Keratinocyte (primary cell): ENCODE data around the gene GREM2. TPM values are rescaled to one million over a fixed set of nuclear protein-coding genes. Genes with fewer than 3 reads are reported as not detected.

Experiments
- DNase-seq: peaks from one replicate; pipeline ENCODE4 v3.0.0-alpha.2; 2011; ENCODE audit warnings: low read depth, missing footprints, low spot score
- FAIRE-seq: peaks from 2 replicates; lab custom pipeline; 2011; peaks lifted over from hg19 to GRCh38; lab: Jason Lieb, UNC
- H2AFZ ChIP-seq: 2 replicates; pipeline ENCODE4 v1.6.0; 2012; ENCODE audit warnings: low read length, control low read depth, inconsistent platforms; ENCODE audit not compliant: control insufficient read depth
- H3K27ac ChIP-seq: 2 replicates; pipeline ENCODE4 v1.5.1; 2011; ENCODE audit warnings: low read length; ENCODE audit not compliant: control insufficient read depth, insufficient read depth
- H3K27me3 ChIP-seq: 3 replicates; pipeline ENCODE4 v1.6.0; 2011; ENCODE audit warnings: low read length; ENCODE audit not compliant: control insufficient read depth, insufficient read depth; ENCODE audit errors: extremely low read depth
- H3K36me3 ChIP-seq, 2 experiments: 2 replicates in 1 of 2; 3 replicates in 1 of 2; pipeline ENCODE4 v1.5.1; 2011; ENCODE audit warnings: low read length in 2 of 2, mild to moderate bottlenecking in 1 of 2; ENCODE audit not compliant: control insufficient read depth in 2 of 2, insufficient read depth in 2 of 2; ENCODE audit errors: extremely low read depth in 1 of 2
- H3K4me1 ChIP-seq: 3 replicates; pipeline ENCODE4 v1.5.1; 2011; ENCODE audit warnings: low read length; ENCODE audit not compliant: control insufficient read depth, insufficient read depth; ENCODE audit errors: extremely low read depth
- H3K4me2 ChIP-seq: 3 replicates; pipeline ENCODE4 v1.6.0; 2011; ENCODE audit warnings: low read depth, low read length; ENCODE audit not compliant: control insufficient read depth, insufficient read depth; ENCODE audit errors: extremely low read depth
- H3K4me3 ChIP-seq, 3 experiments: fragments of 200-600 bp in 1 of 3; sonication (generic) in 1 of 3; 2 replicates in 2 of 3; 3 replicates in 1 of 3; pipeline ENCODE4 v1.5.1; 2011 to 2016; ENCODE audit warnings: low read length in 3 of 3, mild to moderate bottlenecking in 3 of 3, control low read depth in 2 of 3, inconsistent platforms in 1 of 3, low read depth in 1 of 3, mixed read lengths in 1 of 3, mixed run types in 1 of 3, moderate library complexity in 1 of 3; ENCODE audit not compliant: control insufficient read depth in 2 of 3, insufficient read depth in 2 of 3; ENCODE audit errors: extremely low read depth in 1 of 3
- H3K79me2 ChIP-seq: 2 replicates; pipeline ENCODE4 v1.6.0; 2012; ENCODE audit warnings: low read length; ENCODE audit not compliant: control insufficient read depth, insufficient read depth
- H3K9ac ChIP-seq: 3 replicates; pipeline ENCODE4 v1.6.0; 2011; ENCODE audit warnings: low read length; ENCODE audit not compliant: control insufficient read depth, insufficient read depth; ENCODE audit errors: extremely low read depth
- H3K9me1 ChIP-seq: 3 replicates; pipeline ENCODE4 v1.6.0; 2011; ENCODE audit warnings: low read length; ENCODE audit not compliant: control insufficient read depth, insufficient read depth; ENCODE audit errors: extremely low read depth
- H3K9me3 ChIP-seq: 2 replicates; pipeline ENCODE4 v1.5.1; 2012; ENCODE audit warnings: low read depth, low read length; ENCODE audit not compliant: control insufficient read depth
- H4K20me1 ChIP-seq: 3 replicates; pipeline ENCODE4 v1.6.0; 2011; ENCODE audit warnings: low read length; ENCODE audit not compliant: control insufficient read depth, insufficient read depth; ENCODE audit errors: extremely low read depth
- CTCF ChIP-seq, 3 experiments: IDR thresholded peaks in 1 of 3; conservative IDR thresholded peaks in 1 of 3; optimal IDR thresholded peaks in 1 of 3; 2 replicates in 2 of 3; 3 replicates in 1 of 3; pipeline versions ENCODE3 to v1.5.1; 2011; ENCODE audit warnings: low read length in 3 of 3, mild to moderate bottlenecking in 3 of 3, moderate library complexity in 2 of 3, control low read depth in 1 of 3, inconsistent platforms in 1 of 3; ENCODE audit not compliant: insufficient read depth in 2 of 3; ENCODE audit errors: extremely low read depth in 1 of 3
- EZH2 ChIP-seq: IDR thresholded peaks from one replicate; pipeline ENCODE4 v1.6.1; 2012; ENCODE audit warnings: inconsistent platforms, mild to moderate bottlenecking, low read length, moderate library complexity
- dilution Hi-C: fragments of 300-500 bp; cut with MboI; formaldehyde crosslinking; loops from one replicate; pipeline ENCODE4 v1.7.0; 2020; ENCODE audit warnings: low sequenced_read_pairs; ENCODE audit not compliant: extremely low pct_ligation_motif_present
- polyA plus RNA-seq, 5 experiments: library from polyadenylated mRNA; depleted of rRNA in 3 of 5; stranded (reverse) in 3 of 5; stranded (forward) in 1 of 5; unstranded in 1 of 5; fragments of >200 nt; gene quantifications; 1 replicate in 1 of 5; 2 replicates in 3 of 5; 3 replicates in 1 of 5; pipeline versions ENCODE4 v1.2.1 to v1.2.3, GENCODE V29; 2011 to 2012; ENCODE audit warnings: missing spikeins in 2 of 5, low read depth in 1 of 5, low replicate concordance in 1 of 5
- small RNA-seq, 3 experiments: library from RNA; depleted of rRNA; stranded (forward); fragments of <200 nt; gene quantifications; one replicate each; pipeline ENCODE3, GENCODE V24; 2012; ENCODE audit warnings: low read depth in 3 of 3, low replicate concordance in 1 of 3; ENCODE audit not compliant: insufficient read length in 3 of 3

The GREM2 gene
- polyA plus RNA-seq, 1 donor (not counting 4 experiments of a cell fraction or from before 2014, with no cell fraction given): not detected

- TF ChIP-seq EZH2 (no peak), CTCF (optimal IDR thresholded peaks at IDR 0.05 in 1 of 3, IDR thresholded peaks at IDR 0.05 in 1 of 3, conservative IDR thresholded peaks at IDR 0.05 in 1 of 3; ENCODE audit: extremely low read depth in 1 of 3, insufficient read depth in 2 of 3, low read length in 3 of 3) (no peak)
- DNase-seq (no peak), FAIRE-seq (no peak)
- Histone ChIP-seq H3K4me3 (no peak overlapping the region), H3K27ac (no peak overlapping the region), H3K4me2 (no peak overlapping the region), H3K9me3 (no peaks in the 10 kb centered on the region), H2AFZ (no peak overlapping the region), H3K9me1 (no peaks in the 10 kb centered on the region), H4K20me1 (no peaks in the 10 kb centered on the region), H3K27me3 (no peaks in the 10 kb centered on the region), H3K9ac (no peak overlapping the region), H3K36me3 (no peaks in the 10 kb centered on the region), H3K4me1 (no peaks in the 10 kb centered on the region), H3K79me2 (no peaks in the 10 kb centered on the region)
- dilution Hi-C loops: no loop called here
Measured at GRCh38 chr1:240441669-240442068, 170.3 kb downstream of the GREM2 start.

Small RNA genes within 50 kb of the gene (small RNA-seq; reads per million reads assigned to genes)
- 0 reads per million in 3 experiments for gene RNU5F-8P
